HG03108 (cell line): Measurements from ENCODE around the gene RB1.
"Not testable (repeated sequence)": the region's sequence is repeated elsewhere in the genome, so short reads cannot be mapped to it uniquely, and the experiment has no call there.

ENCODE experiments used
- ATAC-seq: cut with Tn5 transposase; IDR thresholded peaks from one replicate; pipeline ENCODE4 v1.9.1; 2021; ENCODE audit warnings: moderate library complexity; ENCODE audit not compliant: unreplicated experiment

The RB1 gene

DNA sequence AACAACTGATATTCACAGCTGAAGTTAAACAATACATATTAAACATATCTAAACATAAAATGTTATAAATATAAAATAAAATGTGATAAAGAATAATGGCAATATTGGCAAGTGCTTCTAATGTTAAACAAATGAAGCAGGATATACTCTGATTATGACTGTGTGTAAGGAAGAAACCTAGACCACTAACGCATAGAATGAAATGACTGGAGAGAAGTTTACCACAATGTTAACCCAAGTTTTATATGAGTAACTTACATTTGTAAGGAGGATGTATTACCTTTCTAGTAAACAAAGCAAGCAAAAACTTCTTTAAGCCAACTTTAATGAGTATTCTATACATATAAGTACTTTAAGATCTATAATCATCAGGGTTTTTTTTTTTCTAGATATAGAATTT is 43.0 kb downstream of the RB1 start:
- no peak for ATAC-seq

DNA sequence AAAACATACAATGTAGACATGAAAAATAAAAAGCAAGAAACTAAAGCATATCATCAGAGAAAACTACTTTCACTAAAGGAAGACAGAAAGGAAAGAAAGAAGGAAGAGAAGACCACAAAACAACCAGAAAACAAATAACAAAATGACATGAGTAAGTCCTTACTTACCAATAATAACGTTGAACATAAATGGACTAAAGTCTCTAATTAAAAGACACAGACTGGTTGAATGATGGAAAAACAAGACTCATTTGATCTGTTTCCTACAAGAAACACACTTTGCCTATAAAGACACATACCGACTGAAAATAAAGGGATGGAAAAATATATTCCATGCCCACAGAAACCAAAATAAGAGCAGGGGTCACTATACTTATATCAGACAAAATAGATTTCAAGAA is 46.0 kb downstream of the RB1 start:
- ATAC-seq = no peak

- no peak for ATAC-seq
Measured at GRCh38 chr13:48353590-48353989, 50.0 kb downstream of the RB1 start.

GRCh38 chr13:48355524-48355923 is 52.0 kb downstream of the RB1 start:
- ATAC-seq = not testable (repeated sequence)

DNA sequence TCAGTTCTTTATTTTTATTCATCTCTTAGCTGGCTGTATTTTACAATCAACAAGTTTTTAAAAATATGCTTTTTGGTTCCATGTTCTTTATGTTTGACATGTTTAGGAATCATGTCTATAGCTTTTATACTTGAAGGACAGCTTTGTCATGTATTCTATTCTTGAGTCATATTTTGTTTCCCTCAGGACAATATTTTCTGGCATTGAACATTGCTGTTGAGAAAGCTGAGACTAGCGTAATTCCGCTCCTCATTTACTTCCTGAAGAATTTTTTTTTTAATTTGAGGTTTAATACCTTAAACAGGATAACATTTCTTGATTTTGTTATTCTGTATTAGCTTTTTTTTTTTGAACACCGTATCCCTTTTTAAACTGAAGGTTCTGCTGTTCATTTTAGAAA is 53.2 kb downstream of the RB1 start:
- ATAC-seq = no peak

DNA sequence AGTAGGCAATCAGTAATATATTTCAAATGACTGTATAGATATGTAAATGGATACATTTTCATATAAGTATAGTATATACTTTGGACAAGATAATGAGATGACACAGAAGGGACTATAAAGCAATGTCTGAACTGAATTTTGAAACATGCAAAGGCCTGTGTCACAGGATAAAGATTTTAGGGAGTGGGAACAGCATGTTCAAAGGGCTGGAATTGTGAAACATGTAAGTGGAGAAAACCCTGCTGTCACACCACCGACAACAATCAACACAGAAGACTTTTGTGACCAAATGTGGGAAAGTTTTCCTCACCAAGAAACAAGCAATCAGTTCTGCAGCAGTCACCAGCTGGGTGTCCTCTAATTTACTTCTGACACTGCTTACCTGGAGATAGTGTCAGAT is 66.4 kb downstream of the RB1 start:
- ATAC-seq = no peak

GRCh38 chr13:48370815-48371214 is 67.3 kb downstream of the RB1 start:
- no peak for ATAC-seq

DNA sequence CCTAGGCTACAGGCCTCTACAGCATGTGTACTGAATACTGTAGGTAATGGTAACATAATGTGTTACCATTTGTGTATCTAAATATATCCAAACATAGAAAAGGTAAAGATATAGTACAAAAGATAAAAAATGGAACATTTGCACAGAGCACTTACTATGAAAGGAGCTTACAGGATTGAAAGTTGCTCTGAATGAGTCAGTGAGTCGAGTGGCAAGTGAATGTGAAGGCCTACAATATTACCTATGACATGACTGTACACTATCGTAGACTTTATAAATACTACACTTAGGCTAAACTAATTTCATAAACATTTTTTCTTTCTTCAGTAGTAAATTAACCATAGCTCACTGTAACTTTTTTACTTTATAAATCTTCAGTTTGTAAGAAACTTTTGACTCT is 74.3 kb downstream of the RB1 start:
- ATAC-seq = no peak

- ATAC-seq = no peak
Measured at GRCh38 chr13:48380581-48380980, 77.0 kb downstream of the RB1 start.

GRCh38 chr13:48383384-48383783 is 79.8 kb downstream of the RB1 start:
- ATAC-seq = no peak

DNA sequence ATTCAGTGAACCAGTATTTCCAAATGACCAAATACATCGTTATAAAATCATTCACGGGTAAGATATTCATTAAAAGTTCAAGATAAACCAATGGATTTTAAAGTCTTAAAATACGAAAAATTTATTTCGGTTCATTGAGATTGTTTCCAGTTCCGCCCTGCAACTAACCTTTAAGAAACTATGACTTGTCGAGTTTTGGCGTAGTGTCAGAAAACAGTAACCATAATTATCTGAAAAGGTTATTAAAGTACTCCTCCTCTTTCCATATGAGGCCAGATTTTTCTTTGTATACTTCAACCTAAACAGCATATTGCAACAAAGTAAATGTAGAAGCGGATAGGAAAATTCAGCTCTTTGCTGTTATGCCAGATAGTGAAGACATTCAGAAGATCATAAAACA is 83.3 kb downstream of the RB1 start:
- ATAC-seq = no peak

GRCh38 chr13:48391257-48391656 is 87.7 kb downstream of the RB1 start:
- no peak for ATAC-seq

DNA sequence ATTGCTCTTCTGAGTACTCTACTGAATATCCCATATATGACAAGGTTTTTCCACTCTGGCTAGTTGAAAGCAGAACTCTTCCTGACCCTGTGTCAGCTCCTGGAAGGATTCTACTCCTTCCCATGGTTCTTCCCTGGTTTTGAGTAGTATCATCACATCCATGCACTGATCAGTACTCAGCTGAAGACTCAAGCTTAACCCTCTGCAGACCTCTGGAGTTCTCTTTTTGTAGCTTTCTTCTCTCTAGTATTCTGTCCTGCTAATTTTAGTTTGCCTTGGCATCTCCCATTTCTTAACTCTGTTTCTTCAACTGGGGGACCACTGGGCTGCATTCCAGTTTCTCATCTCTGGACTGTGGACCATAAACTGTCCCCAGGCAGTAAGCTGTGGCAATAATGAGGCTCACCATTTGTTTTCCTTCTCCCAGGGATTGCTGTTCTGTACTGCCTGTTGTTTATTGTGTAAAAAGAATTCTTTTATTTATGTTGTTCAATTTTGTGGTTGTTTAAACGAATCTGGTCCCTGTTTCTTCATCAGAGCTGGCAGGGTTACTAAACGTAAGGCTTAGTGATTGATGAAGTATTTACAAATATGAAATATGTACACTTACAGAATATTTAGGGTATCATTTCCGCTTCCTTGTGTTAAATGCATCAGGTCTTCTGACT is 89.6 kb downstream of the RB1 start:
- no peak for ATAC-seq

- ATAC-seq = no peak
Measured at GRCh38 chr13:48393698-48394085, 90.1 kb downstream of the RB1 start.

GRCh38 chr13:48397744-48398143 is 94.2 kb downstream of the RB1 start:
- no peak for ATAC-seq

DNA sequence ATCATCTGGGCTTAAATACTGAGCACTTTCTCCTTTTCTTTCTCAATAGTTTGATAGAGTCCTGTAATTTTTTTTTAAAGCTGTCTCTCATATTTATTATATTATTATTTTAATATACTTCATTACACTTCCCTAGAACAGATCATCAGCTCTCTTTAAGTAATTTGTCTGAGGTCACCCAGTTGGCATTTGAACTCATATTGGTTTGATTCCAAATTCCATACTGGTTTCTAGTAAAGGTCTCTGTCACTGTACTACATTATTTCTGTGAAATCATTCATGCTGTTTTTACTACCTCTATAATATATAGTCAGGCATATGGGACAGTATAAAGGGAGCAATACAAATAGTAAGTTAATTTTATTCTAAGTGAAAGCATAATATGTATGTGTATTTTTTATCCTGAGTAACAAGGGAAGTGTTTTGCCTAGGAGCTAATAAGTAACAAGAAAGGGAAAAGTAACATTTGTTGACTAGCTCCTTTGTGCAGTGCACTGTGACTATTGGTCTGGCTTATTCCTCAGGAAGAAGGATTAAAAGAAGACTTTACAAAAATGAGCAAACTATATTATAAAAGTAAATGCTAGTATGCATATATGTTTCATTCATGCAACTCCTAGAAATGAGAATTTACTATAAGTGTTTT is 95.0 kb downstream of the RB1 start:
- no peak for ATAC-seq

GRCh38 chr13:48400090-48400694 is 96.6 kb downstream of the RB1 start:
- no peak for ATAC-seq

DNA sequence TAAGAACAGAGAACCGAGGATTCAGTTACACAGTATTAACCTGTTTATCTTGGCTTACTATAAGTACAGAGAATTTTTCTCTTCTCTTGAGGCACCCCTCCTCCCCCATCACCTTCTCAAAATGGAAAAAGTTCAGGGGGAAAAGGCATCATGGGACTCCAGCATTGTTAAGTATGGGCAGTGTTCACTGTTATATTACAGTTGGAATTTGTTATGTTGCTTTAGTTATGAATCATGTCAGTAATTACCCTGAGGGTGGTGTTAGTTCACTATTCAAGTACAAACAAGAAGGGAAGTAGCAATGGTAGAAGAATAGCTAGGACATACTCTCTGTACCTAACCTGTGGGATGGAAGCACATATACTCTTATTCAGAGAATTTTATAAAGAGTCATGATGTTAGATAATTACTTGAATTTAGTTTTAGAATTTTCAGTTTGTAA is 97.3 kb downstream of the RB1 start:
- ATAC-seq = peak; percentile 49

GRCh38 chr13:48401480-48401879 is 97.9 kb downstream of the RB1 start:
- ATAC-seq = no peak

GRCh38 chr13:48402325-48402932 is 98.9 kb downstream of the RB1 start:
- no peak for ATAC-seq

- ATAC-seq = peak; percentile 42
Measured at GRCh38 chr13:48403151-48403631, 99.6 kb downstream of the RB1 start.

GRCh38 chr13:48403913-48404312 is 100.4 kb downstream of the RB1 start:
- ATAC-seq = no peak
